GM21529 (cell line): Measurements from ENCODE around the gene COP1.
"Not testable (repeated sequence)": the region's sequence is repeated elsewhere in the genome, so short reads cannot be mapped to it uniquely, and the experiment has no call there.

Experiments used
- ATAC-seq: cut with Tn5 transposase; IDR thresholded peaks from one replicate; pipeline ENCODE4 v1.9.1; 2021; ENCODE audit not compliant: unreplicated experiment

Gene COP1

GRCh38 chr1:176141449-176141848, 65.6 kb downstream of the COP1 start:
- ATAC-seq: no peak

DNA sequence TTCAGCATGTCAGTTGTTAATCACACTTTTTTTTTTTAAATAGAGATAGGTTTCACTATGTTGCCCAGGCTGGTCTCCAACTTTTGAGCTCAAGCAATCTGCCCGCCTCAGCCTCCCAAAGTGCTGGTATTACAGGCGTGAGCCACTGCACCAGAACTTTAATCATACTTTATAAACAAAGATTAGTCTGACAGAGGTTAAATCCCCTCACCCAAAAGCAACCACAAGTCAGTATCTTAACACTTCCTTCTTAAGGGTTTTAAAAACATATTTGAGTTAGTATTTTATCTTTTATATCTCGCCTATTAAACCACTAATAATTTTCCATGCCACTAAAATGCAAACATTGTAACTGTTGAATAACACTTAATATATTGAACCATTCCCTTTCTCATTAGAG, 70.2 kb downstream of the COP1 start:
- no peak for ATAC-seq

DNA sequence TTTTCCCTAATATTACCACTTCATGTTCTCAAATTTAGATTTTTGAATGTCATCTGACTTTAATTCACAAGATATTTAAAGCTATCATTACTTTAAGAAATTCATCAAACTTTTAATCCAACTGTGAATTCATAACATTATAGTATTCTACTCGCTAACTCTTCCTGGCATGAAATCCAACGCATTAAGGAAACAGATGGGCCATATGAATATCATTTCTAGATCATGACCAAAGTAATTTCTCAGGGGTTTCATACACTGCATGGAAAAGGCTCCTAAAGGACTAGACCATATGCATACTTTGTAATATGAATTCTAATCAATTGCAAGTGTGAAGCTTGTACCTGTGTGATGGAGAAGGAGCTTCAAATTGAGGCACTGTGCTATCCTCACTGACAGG, 72.4 kb downstream of the COP1 start:
- ATAC-seq: no peak

DNA sequence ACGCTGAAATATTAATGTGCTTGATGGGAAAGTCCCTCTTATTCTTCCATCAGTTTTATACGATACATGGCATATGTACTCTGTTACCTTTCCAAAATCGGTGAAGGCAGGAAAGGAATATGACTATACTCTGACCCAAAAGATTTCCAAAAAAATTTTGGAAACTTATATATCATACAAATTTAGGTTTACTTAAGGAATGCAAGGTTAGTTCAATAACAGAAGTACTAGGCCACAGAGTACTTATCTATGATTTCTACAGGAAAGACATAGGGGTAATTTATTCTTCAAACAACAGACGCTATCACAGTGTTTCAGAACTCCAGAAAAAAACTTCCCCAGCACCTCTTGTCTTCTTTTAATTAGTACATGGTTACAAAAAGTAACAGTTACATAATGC, 84.8 kb downstream of the COP1 start:
- no peak for ATAC-seq

DNA sequence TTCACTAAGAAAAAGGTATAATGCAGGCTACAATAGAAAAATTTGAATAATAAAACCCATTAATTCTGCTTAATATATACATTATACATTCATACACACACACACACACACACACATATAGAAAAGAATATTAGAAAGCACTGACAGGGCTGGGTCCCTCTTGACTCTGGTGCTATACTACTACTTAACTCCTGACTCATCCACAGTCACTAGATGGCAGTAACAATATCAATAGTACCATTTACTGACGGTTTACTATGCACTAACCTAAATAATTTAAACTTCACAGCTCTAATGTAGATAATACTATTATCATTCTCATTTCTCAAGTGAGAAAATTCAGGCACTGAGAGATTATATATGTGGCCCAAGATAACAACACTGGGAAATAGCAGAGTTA, 87.5 kb downstream of the COP1 start:
- ATAC-seq: peak; percentile 49

DNA sequence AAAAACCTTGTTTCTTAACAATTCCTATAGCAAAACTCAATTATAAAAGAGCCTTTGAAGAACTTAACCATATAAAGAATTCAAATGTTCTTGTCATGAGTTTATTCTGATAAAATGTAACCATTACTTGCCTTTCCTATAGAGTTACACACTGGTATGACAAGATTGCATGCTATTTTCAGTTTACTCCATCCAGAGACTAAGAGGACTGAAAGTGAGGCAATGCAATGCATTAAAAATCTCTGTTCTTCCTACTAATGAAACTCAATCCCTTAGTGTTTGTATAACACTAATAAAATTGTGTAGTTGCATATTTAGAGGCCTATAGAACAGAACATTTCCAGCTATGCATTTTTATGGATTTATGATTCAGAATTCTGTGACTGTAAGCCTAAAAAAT, 88.1 kb downstream of the COP1 start:
- no peak for ATAC-seq

DNA sequence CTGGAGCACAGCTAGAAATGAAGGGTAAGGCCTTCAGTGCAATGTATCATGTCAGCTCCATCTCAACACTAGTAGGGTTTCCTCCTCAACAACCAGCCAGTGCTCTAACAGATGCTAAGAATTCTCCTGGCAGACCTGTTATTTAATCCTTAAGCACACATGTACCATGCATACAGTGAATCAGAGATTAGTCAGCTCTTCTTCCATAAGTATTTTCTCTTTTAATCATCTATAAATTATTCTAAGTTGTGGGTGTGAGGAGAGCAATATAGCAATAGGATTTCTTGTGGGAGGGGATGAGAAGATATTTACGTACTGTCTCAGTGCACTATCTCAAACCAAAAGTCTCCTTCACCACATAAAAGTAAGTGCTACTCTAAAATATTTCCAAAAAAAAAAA, 95.3 kb downstream of the COP1 start:
- ATAC-seq: no peak

DNA sequence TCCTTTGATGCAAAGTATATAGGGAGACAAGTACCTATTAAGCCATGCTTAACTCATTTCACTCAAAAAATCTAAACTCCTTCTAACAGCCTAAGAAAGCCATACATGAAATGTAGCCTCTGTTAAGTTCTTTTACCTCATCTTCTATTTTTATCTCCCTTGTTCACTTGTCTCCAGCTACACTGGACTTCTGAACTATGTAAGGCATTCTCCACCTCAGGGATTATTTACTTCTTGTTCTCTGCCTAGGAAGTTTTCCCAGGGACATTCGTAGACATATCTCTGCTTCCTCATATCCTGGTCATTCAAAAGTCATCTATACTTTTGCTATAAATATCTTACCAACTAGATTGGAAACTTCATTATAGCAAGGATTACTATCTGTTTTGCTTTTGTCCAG, 96.9 kb downstream of the COP1 start:
- no peak for ATAC-seq

GRCh38 chr1:176102768-176103350, 104.2 kb downstream of the COP1 start:
- no peak for ATAC-seq

DNA sequence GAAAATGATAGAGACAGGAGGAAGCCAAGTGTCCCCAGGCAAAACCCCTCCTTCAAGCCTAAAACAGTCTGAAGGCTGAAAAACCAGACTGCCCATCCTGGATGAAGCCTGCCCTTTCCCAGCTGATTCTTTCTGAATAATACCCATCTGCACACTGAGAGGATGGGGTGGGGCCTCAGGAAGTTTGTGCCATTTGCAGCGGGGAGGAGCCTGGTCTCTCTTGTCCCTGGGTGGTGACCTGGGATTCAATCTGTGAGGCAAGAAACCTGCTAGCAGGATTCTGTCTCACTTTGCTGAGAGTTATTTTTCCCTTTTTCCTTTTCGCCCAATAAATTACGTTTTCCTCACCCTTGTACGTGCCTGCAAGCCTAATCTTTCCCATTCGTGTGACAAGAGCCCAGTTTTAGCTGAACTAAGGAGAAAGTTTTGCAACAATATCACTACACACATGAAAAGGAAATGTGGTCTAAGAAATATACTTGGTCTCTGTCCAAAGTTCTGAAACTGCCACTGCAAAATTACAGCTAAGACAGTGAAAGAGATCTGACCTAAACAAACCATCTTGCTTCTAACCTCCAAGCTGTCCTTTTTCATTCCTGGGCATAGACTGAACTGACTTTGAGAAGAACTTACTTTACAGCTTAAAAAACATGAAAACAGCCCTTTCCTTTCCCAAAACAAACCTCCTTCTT, 105.0 kb downstream of the COP1 start:
- ATAC-seq: no peak

DNA sequence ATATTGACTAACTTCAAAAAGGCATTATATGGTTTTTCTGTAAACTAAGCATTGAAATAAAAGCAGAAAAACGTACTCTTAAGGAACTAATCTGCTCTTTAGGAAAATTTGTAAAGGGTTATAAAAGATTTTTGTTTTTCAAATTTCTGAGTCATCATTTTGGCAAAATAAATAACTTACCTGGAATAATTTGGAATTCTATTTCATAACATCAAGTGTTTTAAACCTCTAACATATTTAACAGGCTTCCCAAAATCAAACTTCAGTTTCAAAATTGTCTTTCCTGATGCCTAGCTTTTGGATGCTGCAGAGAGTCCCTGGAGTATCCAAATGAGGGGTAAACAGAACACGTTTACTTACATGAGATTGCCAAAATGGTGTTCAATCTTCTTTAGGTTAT, 108.5 kb downstream of the COP1 start:
- ATAC-seq: no peak

DNA sequence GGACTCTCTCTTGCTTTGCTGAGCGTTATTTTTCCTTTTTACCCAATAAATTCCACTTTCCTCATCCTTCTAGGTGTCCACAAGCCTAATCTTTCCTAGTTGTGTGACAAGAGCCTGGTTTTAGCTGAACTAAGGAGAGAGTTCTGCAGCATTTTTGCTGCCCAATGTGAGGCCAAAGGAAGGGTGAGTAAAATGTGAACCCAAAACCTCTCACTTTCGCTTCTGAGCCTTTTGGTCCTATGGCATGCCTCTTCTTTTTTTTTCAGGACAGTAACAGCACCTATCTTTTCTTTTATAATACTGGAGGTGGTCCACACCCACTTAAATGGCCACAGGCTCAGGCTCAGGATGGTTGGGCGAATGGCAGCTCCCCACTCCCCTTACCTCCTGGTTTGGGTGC, 111.1 kb downstream of the COP1 start:
- no peak for ATAC-seq

DNA sequence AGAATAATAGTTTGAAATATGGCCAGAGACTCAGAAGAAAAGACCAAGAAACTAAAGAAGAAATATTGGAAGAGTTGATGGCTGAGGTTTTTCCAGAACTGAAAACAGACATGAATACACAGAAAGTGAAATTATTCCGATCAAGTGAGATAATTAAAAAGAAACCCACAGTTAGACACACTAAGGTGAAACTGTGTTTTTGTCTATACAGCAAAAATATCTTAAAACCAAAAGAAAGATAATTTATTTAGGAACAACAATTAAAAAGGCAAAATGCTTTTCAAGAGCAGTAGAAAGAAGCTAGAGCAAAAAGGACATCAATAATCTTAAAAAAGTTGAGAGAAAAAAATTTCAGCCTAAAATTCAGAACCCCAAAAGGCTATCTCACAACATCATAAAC, 116.3 kb downstream of the COP1 start:
- ATAC-seq: no peak

DNA sequence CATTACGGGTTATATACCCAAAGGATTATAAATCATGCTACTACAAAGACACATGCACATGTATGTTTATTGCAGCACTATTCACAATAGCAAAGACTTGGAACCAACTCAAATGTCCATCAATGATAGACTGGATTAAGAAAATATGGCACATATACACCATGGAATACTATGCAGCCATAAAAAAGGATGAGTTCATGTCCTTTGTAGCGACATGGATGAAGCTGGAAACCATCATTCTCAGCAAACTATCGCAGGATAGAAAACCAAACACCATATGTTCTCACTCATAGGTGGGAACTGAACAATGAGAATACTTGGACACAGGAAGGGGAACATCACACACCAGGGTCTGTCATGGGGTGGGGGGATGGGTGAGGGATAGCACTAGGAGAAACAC, 119.3 kb downstream of the COP1 start:
- ATAC-seq: not testable (repeated sequence)

DNA sequence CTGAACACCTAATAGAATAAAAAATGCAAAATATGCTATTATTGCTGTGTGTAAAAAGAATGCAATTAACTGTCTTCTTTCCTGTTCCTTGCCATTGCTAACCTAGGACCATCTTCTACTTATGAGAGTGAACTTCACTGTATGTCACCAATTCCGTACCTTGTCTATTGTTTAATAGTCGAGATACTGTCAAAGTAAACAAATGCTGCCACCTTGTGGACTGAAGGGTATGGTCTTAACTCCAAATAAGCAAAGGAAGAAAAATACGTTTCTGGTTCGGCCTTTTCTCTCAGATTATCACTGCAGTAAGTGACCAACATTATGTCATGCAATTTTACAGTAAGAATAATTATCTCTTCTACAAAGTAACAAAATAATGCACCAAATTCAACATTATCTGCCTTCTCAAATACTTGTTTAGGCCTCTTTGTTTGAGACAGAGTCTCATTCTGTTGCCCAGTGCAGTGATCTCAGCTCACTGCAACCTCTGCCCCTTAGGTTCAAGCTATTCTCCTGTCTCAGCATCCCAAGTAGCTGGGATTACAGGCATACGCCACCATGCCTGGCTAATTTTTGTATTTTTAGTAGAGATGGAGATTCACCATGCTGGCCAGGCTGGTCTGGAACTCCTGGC, 133.4 kb downstream of the COP1 start:
- peak; percentile 90 for ATAC-seq

- no peak for ATAC-seq
These were observed 138.2 kb downstream of the COP1 start for GRCh38 chr1:176068901-176069300.

DNA sequence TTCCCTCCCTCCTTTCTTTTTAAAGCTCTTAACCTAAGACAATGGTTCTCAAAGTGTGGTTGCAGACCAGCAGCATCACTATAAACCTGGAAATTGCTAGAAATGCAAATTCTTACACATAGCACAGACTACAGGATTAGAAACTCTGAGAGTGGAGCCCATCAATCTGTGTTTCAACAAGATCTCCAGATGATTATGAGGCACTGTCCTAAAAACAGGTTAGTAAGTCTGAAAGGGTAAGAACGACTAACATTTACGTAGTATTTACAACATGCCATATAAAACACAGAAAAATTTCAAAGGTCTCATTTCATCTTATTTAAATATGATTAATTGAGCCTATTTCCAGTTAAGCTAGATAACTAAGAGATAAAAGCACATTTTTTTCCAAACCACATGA, 138.8 kb downstream of the COP1 start:
- no peak for ATAC-seq

GRCh38 chr1:176066709-176067108, 140.4 kb downstream of the COP1 start:
- no peak for ATAC-seq

DNA sequence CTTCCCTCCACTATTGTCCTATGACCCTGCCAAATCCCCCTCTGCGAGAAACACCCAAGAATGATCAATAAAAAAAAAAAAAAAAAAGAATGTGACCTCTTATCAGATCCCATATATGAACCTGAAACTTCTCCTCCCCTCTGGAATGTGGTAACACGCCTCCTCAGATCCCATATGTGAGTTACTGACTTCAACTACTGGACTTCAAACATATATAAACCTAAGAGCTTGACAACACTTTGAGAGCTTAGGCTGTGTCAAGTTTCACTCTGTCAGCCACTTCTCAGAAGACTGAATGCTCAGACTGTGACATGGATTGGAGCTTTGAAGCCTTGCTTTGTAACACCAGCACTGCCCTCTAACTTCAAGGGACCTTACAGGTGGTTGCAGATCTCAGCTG, 148.4 kb downstream of the COP1 start:
- no peak for ATAC-seq

GRCh38 chr1:176056312-176056711, 150.8 kb downstream of the COP1 start:
- ATAC-seq: no peak

GRCh38 chr1:176055398-176055797, 151.7 kb downstream of the COP1 start:
- ATAC-seq: no peak

DNA sequence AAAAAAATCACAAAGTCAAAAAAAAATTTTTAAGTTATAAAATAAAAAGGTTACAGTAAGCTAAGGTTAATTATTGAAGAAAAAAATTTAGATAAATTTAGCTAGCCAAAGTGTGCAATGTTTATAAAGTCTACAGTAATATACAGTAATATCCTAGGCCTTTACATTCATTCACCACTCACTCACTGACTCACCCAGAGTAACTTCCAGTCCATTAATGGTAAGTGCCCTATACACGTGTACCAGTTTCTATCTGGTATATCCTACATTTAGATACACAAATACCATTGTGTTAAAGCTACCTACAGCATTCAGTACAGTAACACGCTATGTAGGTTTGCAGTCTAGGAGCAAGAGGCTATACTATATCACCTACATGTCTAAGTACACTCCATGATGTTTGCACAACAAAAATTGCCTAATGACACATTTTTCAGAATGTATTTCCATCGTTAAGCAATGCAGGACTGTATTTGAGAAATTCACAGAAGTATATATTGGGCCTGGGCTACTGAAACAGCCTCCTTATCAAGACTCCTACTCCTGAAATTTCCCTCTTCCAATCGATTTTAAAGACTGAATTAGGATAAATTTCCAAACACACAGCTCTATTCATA, 155.1 kb downstream of the COP1 start:
- no peak for ATAC-seq
